ENCODE measurements around the gene FAM50B.
"Not testable (repeated sequence)": the region's sequence is repeated elsewhere in the genome, so short reads cannot be mapped to it uniquely, and the experiment has no call there.

FAM50B gene

GRCh38 chr6:3852391-3852790 is 3.2 kb downstream of the FAM50B start:
- no peak overlapping the region for H3K27ac ChIP-seq

GRCh38 chr6:3855866-3856265 is 6.7 kb downstream of the FAM50B start:
- no peak for TF ChIP-seq CTCF (conservative IDR thresholded peaks at IDR 0.05)
- H3K27ac ChIP-seq: no peak overlapping the region

More at GRCh38 chr6:3852391-3852790, 3.2 kb downstream of the FAM50B start:
- TF ChIP-seq CTCF (conservative IDR thresholded peaks at IDR 0.05): no peak

GRCh38 chr6:3856576-3856975 is 7.4 kb downstream of the FAM50B start:
- TF ChIP-seq CTCF (conservative IDR thresholded peaks at IDR 0.05): no peak
- H3K27ac ChIP-seq: no peak overlapping the region

GRCh38 chr6:3857468-3858456 is 8.6 kb downstream of the FAM50B start:
- no peak for TF ChIP-seq CTCF (conservative IDR thresholded peaks at IDR 0.05)
- H3K27ac ChIP-seq: no peak overlapping the region

GRCh38 chr6:3859878-3860552 is 10.8 kb downstream of the FAM50B start:
- no peak overlapping the region for H3K27ac ChIP-seq
- no peak for TF ChIP-seq CTCF (conservative IDR thresholded peaks at IDR 0.05)

- H3K27ac ChIP-seq: no peak overlapping the region
- TF ChIP-seq CTCF (conservative IDR thresholded peaks at IDR 0.05): no peak
Observed at GRCh38 chr6:3861424-3861823, 12.3 kb downstream of the FAM50B start.

- no peak for TF ChIP-seq CTCF (conservative IDR thresholded peaks at IDR 0.05)
- no peak overlapping the region for H3K27ac ChIP-seq
Observed at GRCh38 chr6:3862038-3862437, 12.9 kb downstream of the FAM50B start.

- H3K27ac ChIP-seq: not testable (repeated sequence)
Observed at GRCh38 chr6:3863322-3863721, 14.1 kb downstream of the FAM50B start.

Measured in VCaP (cell line).